GM12875 (cell line): ENCODE results near the gene TRIO.

Experiments used
- H3K4me3 ChIP-seq: one replicate; pipeline ENCODE4 v1.5.1; 2011; ENCODE audit warnings: low read depth, low read length, control low read depth
- CTCF ChIP-seq: IDR thresholded peaks from 2 replicates; pipeline ENCODE4 v1.5.1; 2011; ENCODE audit warnings: low read depth, mild to moderate bottlenecking, control low read depth, inconsistent platforms, low read length, moderate library complexity, borderline replicate concordance; ENCODE audit not compliant: insufficient read depth

Gene TRIO

GRCh38 chr5:14341571-14342230 is 198.6 kb downstream of the TRIO start:
- TF ChIP-seq CTCF, result no peak
- H3K4me3 ChIP-seq, result no peak overlapping the region

- H3K4me3 ChIP-seq, result no peak overlapping the region
- TF ChIP-seq CTCF, result no peak
These were observed 199.2 kb downstream of the TRIO start for GRCh38 chr5:14342306-14342705.

GRCh38 chr5:14343376-14343775 is 200.2 kb downstream of the TRIO start:
- no peak for TF ChIP-seq CTCF

GRCh38 chr5:14347522-14347921 is 204.4 kb downstream of the TRIO start:
- H3K4me3 ChIP-seq, result no peak overlapping the region

More at GRCh38 chr5:14343376-14343775, 200.2 kb downstream of the TRIO start:
- no peak overlapping the region for H3K4me3 ChIP-seq

GRCh38 chr5:14348142-14348541 is 205.0 kb downstream of the TRIO start:
- no peak overlapping the region for H3K4me3 ChIP-seq
- TF ChIP-seq CTCF, result no peak

More at GRCh38 chr5:14347522-14347921, 204.4 kb downstream of the TRIO start:
- TF ChIP-seq CTCF, result no peak

GRCh38 chr5:14349029-14349428 is 205.9 kb downstream of the TRIO start:
- H3K4me3 ChIP-seq, result no peak overlapping the region
- no peak for TF ChIP-seq CTCF

DNA sequence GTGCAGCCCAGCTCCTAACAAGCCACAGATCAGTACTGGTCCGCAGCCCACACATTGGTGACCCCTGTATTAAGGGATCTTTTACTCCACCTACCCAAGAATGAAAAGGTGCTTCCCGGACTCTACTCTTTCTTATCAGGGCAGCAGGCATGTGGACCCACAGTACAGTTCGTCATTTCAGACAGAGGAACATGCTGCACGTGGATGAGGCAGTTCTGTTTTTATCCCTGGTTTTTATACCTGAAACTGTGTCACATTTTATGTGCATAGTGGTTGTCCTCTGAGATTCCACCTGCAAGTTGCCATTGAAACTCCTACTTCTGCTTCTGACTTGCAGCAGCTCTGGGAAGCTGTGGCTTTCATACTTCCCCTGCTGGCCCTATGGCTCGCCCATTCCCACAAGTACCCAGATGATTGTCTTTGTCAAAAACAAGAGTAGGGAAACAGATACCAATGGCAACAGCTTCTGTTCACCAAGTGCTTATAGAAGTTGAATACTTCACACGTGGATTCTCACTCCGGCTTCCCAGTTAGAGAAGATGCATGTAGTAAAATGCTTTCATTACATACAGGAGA is 208.0 kb downstream of the TRIO start:
- H3K4me3 ChIP-seq, result no peak overlapping the region
- TF ChIP-seq CTCF, result no peak
